Thyroid gland (tissue), 4 donors: ENCODE measurements around the gene ADAMTS12.

ENCODE experiments used
- CTCF ChIP-seq, 6 experiments: fragments of 200-600 bp in 3 of 6; fragments of 450-650 bp in 3 of 6; sonication (generic) in 3 of 6; IDR thresholded peaks; one replicate each; pipeline ENCODE4 v1.5.1; 2016 to 2019; ENCODE audit warnings: antibody characterized with exemption in 6 of 6, mild to moderate bottlenecking in 2 of 6, inconsistent platforms in 1 of 6, moderate library complexity in 1 of 6
- POLR2A ChIP-seq, 2 donors: fragments of 450-650 bp; IDR thresholded peaks; one replicate each; pipeline ENCODE4 v1.6.1; 2017; ENCODE audit warnings: antibody characterized with exemption in 2 of 2, mild to moderate bottlenecking in 2 of 2, moderate library complexity in 1 of 2

DNA sequence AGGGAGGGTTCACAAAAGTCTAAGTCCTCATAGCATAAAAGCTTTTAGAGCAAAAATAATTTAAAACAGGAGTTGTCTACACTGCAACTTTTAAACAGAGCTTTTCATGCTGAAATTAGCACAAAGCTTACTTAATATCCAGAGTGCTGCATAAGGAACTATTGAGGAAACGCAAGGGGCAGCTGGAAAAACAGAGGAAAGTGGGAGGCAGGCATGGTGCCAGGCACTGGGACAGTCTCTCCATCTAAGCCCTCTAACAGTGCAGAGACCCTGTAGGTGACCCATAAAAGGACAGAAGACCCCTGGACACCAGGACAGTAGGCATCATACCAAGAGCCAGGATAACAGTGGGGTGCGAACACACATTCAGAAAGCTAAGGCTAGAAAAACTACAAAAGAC lies 49.3 kb downstream of the ADAMTS12 start:
- TF ChIP-seq CTCF (IDR thresholded peaks at IDR 0.05) (no peak), POLR2A (IDR thresholded peaks at IDR 0.05) (no peak)
